Tibial artery (tissue), 4 donors: Measurements from ENCODE around the gene MYH7.
"Not testable (repeated sequence)": the region's sequence is repeated elsewhere in the genome, so short reads cannot be mapped to it uniquely, and the experiment has no call there.

Experiments
- DNase-seq, 2 donors: peaks; one replicate each; pipeline ENCODE4 v3.0.0-alpha.2; 2019
- H3K27ac ChIP-seq, 2 donors: fragments of 200-600 bp; sonication (generic) in 1 of 2; 1 replicate in 1 of 2; 2 replicates in 1 of 2; pipeline ENCODE4 v1.5.1; 2018 to 2019; ENCODE audit warnings: mild to moderate bottlenecking in 1 of 2
- H3K27me3 ChIP-seq, 2 donors: fragments of 200-600 bp; sonication (generic) in 1 of 2; one replicate each; pipeline versions ENCODE4 v1.5.1 to v1.6.0; 2016 to 2019
- H3K36me3 ChIP-seq, 3 donors: fragments of 200-600 bp; sonication (generic) in 2 of 3; one replicate each; pipeline ENCODE4 v1.5.1; 2016 to 2019; ENCODE audit warnings: mild to moderate bottlenecking in 2 of 3
- H3K4me1 ChIP-seq, 4 donors: fragments of 200-600 bp; sonication (generic) in 2 of 4; 1 replicate in 3 of 4; 2 replicates in 1 of 4; pipeline ENCODE4 v1.5.1; 2016 to 2019
- H3K4me3 ChIP-seq, 2 donors: fragments of 200-600 bp; sonication (generic) in 1 of 2; 1 replicate in 1 of 2; 2 replicates in 1 of 2; pipeline ENCODE4 v1.5.1; 2018 to 2019; ENCODE audit warnings: mild to moderate bottlenecking in 2 of 2
- H3K9me3 ChIP-seq, 3 donors: fragments of 200-600 bp; sonication (generic) in 1 of 3; one replicate each; pipeline ENCODE4 v1.5.1; 2016 to 2019
- intact Hi-C: fragments of 100-400 bp; cut with DNase I; formaldehyde crosslinking; loops from one replicate; pipeline ENCODE4 v1.15.0; 2023; ENCODE audit warnings: low total_unique reads
- TF ChIP-seq, protein P1 (sequence below), 2 experiments: fragments of 200-600 bp in 1 of 2; fragments of 450-650 bp in 1 of 2; IDR thresholded peaks; one replicate each; pipeline ENCODE4 v1.5.1; 2017 to 2019; ENCODE audit warnings: antibody characterized with exemption in 2 of 2, mild to moderate bottlenecking in 1 of 2, moderate library complexity in 1 of 2

Gene MYH7

GRCh38 chr14:23421594-23421993, 13.9 kb downstream of the MYH7 start:
- intact Hi-C loops = no loop called here
- Histone ChIP-seq H3K9me3 (no peaks in the 10 kb centered on the region), H3K36me3 (no peaks in the 10 kb centered on the region), H3K4me3 (no peak overlapping the region), H3K27ac (no peak overlapping the region), H3K4me1 (no peaks in the 10 kb centered on the region), H3K27me3 (peaks cover 0 to 5% of the 10 kb centered on the region in 2 donors)
- no peak for DNase-seq
- TF ChIP-seq, protein P1, sequence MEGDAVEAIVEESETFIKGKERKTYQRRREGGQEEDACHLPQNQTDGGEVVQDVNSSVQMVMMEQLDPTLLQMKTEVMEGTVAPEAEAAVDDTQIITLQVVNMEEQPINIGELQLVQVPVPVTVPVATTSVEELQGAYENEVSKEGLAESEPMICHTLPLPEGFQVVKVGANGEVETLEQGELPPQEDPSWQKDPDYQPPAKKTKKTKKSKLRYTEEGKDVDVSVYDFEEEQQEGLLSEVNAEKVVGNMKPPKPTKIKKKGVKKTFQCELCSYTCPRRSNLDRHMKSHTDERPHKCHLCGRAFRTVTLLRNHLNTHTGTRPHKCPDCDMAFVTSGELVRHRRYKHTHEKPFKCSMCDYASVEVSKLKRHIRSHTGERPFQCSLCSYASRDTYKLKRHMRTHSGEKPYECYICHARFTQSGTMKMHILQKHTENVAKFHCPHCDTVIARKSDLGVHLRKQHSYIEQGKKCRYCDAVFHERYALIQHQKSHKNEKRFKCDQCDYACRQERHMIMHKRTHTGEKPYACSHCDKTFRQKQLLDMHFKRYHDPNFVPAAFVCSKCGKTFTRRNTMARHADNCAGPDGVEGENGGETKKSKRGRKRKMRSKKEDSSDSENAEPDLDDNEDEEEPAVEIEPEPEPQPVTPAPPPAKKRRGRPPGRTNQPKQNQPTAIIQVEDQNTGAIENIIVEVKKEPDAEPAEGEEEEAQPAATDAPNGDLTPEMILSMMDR (IDR thresholded peaks at IDR 0.05) = no peak

- H3K4me1 ChIP-seq, H3K27me3 ChIP-seq, H3K27ac ChIP-seq, H3K4me3 ChIP-seq, intact Hi-C loops, H3K36me3 ChIP-seq, H3K9me3 ChIP-seq, DNase-seq: not testable (repeated sequence)
Observed at GRCh38 chr14:23419646-23420045, 15.8 kb downstream of the MYH7 start.

GRCh38 chr14:23418021-23418420, 17.4 kb downstream of the MYH7 start:
- no peak overlapping the region for H3K27ac ChIP-seq
- H3K36me3 ChIP-seq = no peaks in the 10 kb centered on the region
- TF ChIP-seq, protein P1 (IDR thresholded peaks at IDR 0.05) = no peak
- intact Hi-C loops = no loop called here
- H3K4me1 ChIP-seq = no peaks in the 10 kb centered on the region
- DNase-seq = no peak
- H3K9me3 ChIP-seq = no peaks in the 10 kb centered on the region
- H3K4me3 ChIP-seq = no peak overlapping the region
- peaks cover 0 to 5% of the 10 kb centered on the region in 2 donors for H3K27me3 ChIP-seq

DNA sequence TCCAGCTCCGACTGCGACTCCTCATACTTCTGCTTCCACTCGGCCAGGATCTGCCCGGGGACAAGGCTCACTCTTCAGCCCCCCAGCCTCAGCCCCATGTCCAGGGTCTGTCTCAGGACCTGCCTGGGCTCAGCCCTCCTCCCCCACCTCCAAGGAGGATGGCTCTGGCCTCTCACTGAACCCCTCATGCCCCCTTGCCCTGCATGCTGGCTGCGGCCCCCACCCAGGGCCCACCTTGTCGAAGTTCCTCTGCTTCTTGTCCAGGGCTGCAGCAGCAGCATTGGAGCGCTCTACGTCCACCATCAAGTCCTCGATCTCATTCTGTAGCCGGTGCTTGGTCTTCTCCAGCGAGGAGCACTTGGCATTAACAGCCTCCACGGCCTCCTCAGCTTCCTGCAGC, 18.2 kb downstream of the MYH7 start:
- DNase-seq, H3K27me3 ChIP-seq, H3K27ac ChIP-seq, H3K4me1 ChIP-seq, intact Hi-C loops, H3K4me3 ChIP-seq, H3K9me3 ChIP-seq, H3K36me3 ChIP-seq: not testable (repeated sequence)

DNA sequence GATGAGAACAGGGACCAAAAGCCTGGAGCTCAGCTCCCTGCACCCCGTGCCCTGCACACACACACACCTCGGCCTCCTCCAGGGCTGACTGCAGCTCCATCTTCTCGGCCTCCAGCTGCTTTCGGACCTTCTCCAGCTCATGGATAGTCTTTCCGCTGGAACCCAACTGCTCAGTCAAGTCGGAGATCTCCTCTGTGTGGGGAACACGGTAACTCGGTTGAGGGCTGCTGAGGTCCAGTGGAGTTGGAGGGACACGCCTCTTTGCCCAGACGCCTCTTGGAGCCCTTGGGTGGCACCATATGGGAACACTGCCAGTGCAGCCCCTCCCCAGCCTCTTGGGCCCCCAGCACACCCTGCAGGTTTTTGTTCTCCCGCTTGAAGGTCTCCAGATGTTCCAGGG, 18.7 kb downstream of the MYH7 start:
- H3K27ac ChIP-seq = no peak overlapping the region
- peaks cover 0 to 9% of the 10 kb centered on the region in 2 donors for H3K27me3 ChIP-seq
- no peak for DNase-seq
- no peaks in the 10 kb centered on the region for H3K4me1 ChIP-seq
- H3K4me3 ChIP-seq = no peak overlapping the region
- TF ChIP-seq, protein P1 (IDR thresholded peaks at IDR 0.05) = no peak
- no peaks in the 10 kb centered on the region for H3K9me3 ChIP-seq
- intact Hi-C loops = no loop called here
- H3K36me3 ChIP-seq = no peaks in the 10 kb centered on the region

GRCh38 chr14:23415821-23416778, 19.4 kb downstream of the MYH7 start:
- Histone ChIP-seq H3K27ac (no peak overlapping the region), H3K4me3 (no peak overlapping the region), H3K27me3 (peaks cover 0 to 13% of the 10 kb centered on the region in 2 donors), H3K4me1 (no peaks in the 10 kb centered on the region), H3K9me3 (no peaks in the 10 kb centered on the region), H3K36me3 (no peaks in the 10 kb centered on the region)
- TF ChIP-seq, protein P1 (IDR thresholded peaks at IDR 0.05) = no peak
- intact Hi-C loops = no loop called here
- DNase-seq = no peak
